HG03575 (cell line): ENCODE results near the gene GRK2.
"Not testable (repeated sequence)": the region's sequence is repeated elsewhere in the genome, so short reads cannot be mapped to it uniquely, and the experiment has no call there.

Experiments
- ATAC-seq: cut with Tn5 transposase; IDR thresholded peaks from one replicate; pipeline ENCODE4 v1.9.1; 2021; ENCODE audit not compliant: unreplicated experiment, insufficient number of reproducible peaks, low FRiP score; ENCODE audit errors: extremely low read depth

Gene GRK2

GRCh38 chr11:67252831-67253239 is 13.4 kb upstream of the GRK2 start:
- no peak for ATAC-seq

- ATAC-seq: no peak
These were observed 12.2 kb upstream of the GRK2 start for GRCh38 chr11:67253872-67254624.

- ATAC-seq: no peak
These were observed 11.5 kb upstream of the GRK2 start for GRCh38 chr11:67254798-67255197.

DNA sequence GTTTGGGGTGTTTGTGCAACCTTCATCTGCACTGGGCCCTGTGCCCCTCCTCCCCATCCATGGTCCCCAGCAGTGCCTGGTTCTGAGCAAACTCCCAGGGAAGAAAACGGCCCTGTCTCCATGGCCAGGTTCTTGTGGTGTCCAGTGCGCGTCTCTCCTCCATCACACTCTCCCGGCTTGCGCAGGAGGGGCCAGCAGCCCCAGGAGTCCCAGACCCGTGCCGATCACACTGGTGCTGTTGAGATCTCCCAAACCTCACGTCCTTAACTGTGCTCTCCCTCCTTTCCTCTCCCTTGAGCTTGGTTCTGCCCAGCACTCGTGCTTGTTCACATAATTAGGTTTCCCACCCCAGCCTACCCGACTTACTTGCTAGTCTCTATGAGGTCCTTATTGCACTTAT is 10.9 kb upstream of the GRK2 start:
- ATAC-seq: no peak

DNA sequence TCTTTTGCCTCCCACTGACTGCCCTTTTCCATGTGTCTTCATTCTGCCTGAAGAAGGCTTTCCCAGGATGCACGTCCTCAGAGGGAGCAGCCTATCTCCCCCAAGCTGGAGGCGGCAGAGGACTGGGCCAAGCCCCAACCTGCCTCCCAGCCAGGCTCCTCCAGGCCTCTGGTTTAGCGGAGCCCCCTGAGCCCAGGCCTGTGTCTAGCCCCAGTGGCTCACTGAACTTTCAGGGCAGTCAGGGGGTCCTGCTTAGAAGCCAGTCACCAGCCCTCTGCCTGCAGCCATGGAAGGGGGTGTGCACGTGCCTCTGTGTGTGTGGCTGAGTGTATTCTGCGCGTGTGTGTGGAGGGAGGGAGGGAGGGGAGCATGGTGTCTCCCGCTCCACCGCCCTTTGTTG is 10.4 kb upstream of the GRK2 start:
- no peak for ATAC-seq

- no peak for ATAC-seq
These were observed 9.7 kb upstream of the GRK2 start for GRCh38 chr11:67256477-67257135.

DNA sequence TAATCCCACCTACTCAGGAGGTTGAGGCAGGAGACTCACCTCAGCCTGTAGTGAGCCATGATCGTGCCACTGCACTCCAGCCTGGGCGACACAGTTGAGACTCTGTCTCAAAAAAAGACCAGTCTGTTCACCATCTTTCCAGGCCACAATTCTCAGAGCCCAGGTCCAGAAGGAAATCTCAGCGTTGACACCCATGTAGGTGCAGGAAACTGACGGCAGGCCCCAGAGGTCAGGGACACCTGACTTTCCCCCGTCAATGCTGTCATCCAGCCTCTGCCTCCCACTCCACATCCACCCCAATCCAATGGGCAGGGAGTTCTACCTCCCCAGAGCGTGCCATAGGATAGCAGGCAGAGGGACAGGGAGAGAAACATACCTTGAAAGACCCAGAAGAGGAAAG is 5.9 kb upstream of the GRK2 start:
- no peak for ATAC-seq

- not testable (repeated sequence) for ATAC-seq
These were observed 5.2 kb upstream of the GRK2 start for GRCh38 chr11:67260885-67261639.

- no peak for ATAC-seq
These were observed 4.7 kb upstream of the GRK2 start for GRCh38 chr11:67261640-67261945.

DNA sequence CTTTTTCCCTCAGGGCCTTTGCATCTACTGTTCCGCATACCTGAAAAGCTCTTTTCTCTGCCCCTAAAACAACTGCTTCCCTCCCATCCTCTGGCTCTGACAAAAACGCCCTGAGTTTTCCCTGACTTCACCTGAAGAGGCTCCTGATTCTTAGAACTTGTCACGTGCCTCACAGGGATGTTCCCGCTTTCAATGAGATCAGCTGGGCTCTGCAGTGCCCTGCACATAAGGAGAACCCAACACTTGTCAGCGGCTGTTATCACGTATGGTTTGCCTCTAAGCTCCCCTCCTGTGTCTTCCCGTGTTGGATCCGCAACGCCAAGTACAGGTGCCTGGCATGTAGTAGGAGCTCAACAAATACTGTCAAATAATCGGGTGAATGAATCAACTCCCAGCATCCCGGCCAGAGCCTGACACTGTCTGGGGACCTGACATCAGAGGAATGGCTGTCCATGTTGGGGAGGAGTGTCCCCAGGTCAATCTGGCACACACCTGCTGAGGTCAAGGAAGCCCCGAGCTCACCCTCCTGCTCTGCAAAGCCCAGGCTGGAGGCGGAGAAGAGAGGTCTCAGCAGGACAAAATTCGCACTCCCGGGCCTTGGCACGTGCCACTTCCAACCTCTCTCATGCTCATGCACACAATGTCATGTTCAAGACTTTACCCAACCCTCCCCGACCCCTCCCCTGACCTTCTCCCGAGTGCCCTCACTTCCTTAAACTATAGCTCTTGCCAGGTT is 4.2 kb upstream of the GRK2 start:
- ATAC-seq: no peak

- no peak for ATAC-seq
These were observed 3.3 kb upstream of the GRK2 start for GRCh38 chr11:67262731-67263675.

- ATAC-seq: no peak
These were observed 2.0 kb upstream of the GRK2 start for GRCh38 chr11:67264260-67264659.

DNA sequence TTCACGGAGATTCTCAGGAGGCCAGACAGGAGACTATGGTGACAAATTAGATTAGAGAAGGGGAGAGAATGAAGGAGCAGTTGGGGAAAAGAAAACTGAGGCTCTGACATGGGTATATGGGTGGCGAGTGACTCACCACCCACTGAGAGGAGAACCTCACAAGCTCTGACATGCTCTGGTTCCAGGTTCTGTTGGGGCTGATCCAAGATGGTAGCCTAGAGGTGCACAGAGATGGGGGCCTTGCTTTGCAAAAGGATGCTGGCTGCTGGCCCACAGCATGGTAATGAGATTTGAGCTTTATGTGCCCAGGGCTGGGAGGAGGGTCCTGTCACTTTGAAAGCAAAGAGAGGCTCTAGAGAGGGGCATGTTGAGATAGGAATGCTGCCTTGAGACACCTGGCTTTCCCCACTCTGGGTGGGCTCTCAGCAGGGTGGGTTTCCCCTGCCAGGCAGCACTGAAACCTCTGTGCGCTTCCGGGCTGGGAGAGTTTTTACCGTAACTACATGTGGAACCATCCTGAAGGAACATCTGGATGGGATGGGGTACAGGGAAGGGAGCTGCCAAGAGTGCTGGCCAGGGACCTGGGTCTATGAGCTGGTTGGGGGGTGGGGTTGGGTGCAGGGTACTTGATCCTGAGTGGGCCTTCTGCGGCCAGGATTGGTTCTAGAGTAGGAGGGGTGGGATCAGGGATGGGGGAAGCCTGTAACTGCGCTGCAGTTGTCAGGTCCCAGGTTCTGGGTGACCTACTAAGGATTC is 1.2 kb upstream of the GRK2 start:
- ATAC-seq: no peak

- ATAC-seq: no peak
These were observed 432 bp upstream of the GRK2 start for GRCh38 chr11:67265633-67266448.

DNA sequence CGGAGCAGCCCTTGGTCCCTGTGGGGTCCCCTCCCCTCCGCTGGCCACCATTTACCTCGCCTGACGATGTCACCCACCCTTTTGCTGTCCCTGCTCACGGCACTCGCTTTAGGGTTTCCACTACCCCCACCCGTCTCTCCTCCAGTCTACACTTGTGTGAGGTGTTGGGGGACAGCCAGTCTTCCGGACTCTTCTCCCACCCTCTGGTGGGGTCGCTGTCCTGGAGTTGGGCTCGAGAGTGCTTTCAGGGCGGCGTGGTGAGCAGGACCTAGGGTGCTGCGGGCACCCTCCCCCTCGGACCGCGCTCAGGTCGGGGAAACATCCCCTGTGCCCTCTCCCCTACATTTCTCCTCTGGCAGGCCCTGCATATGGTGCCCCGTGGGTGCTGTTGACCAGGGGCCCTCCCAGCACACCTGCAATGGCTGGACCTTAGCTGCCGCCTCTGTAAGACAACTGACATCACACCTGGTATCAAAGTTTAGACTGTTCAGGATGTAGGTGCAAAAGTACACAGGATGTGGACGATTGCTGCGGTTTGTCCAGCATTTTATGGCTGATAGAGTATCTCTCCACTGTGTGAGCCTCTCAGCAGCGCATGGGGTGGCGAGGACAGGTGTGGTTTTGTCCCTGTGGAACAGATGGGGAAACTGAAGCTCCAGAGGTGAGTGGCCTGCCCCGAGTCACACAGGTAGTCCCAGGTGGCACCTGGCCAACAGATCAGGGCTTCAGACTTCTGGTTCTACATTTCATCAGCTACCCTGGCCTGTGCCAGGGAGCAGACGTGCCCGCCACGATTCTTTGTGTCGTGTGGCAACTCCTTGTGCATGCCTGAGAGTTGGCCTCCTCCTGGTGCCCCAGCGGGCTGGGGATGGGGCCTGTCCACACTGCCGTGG is 1.2 kb downstream of the GRK2 start:
- ATAC-seq: no peak
